ENCODE results near the gene RIC8B.
A peak's percentile ranks its signal among the peaks of the same experiment; 100 is the strongest.

Gene RIC8B

GRCh38 chr12:106758349-106759110 is 16.0 kb upstream of the RIC8B start:
- DNase-seq, result no peak
- no peak for ATAC-seq

DNA sequence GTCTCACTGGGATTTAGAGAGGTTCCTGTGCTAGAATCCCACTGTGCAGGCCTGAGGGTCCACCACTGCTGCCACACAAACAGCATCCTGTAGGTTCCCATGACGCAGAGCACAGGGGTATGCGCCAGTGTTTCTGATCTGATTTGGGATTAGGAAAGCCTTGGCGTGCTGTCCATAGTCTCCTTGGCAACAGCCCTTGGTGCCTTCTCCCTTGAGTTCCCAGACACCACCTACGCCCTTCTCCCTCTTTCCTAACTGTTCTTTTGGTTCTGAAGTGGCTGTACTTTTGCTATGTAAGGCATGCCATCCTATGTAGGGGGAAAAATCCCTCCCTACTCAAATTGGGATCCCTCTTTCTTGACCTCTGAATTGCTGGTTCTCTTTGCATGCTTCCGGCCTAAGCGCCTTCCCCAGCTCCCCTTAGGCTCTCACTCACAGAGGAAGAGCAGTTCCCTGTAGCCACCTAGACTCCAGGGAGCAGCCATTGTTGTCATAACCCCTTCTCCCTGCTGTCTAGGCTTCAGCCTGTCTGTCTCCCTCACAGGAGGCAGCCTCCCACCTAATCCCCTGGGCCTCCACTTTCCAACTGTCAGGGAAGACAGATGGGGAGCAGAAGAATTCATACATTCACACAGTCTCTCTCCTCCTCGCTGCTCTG is 14.8 kb upstream of the RIC8B start:
- ATAC-seq (no peak), DNase-seq (no peak)

- DNase-seq, result no peak
- ATAC-seq, result peak; percentile 61
Observed at GRCh38 chr12:106760184-106760531, 14.3 kb upstream of the RIC8B start.

DNA sequence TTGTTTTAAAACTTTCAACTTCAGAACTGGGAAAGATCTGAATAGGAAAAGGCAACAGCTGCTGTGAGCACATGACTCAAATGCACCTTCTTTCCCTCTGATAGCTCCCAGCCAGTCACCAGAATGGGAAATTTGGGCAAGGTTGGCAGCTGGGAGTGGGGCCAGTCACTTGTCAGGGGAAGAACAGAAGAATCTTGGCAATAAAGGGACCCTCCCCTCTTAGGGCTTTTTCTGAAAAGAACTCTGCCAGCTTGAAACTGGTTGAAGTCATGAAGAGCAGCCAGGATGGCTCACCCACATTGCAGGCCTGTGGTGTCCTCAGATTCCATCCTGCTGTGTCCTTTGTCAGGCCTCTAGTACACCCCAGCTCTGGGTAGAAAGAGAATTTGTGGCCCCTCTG is 10.3 kb upstream of the RIC8B start:
- no peak for DNase-seq
- no peak for ATAC-seq

- no peak for ATAC-seq
Observed at GRCh38 chr12:106764738-106765137, 9.7 kb upstream of the RIC8B start.

GRCh38 chr12:106766393-106766826 is 8.1 kb upstream of the RIC8B start:
- ATAC-seq, result peak; percentile 14
- no peak for DNase-seq

More at GRCh38 chr12:106764738-106765137, 9.7 kb upstream of the RIC8B start:
- no peak for DNase-seq

- DNase-seq (no peak), ATAC-seq (no peak)
Observed at GRCh38 chr12:106767206-106767605, 7.3 kb upstream of the RIC8B start.

GRCh38 chr12:106767954-106768822 is 6.3 kb upstream of the RIC8B start:
- DNase-seq, result no peak
- no peak for ATAC-seq

- DNase-seq (no peak), ATAC-seq (no peak)
Observed at GRCh38 chr12:106769078-106769477, 5.4 kb upstream of the RIC8B start.

GRCh38 chr12:106769546-106769945 is 4.9 kb upstream of the RIC8B start:
- DNase-seq (no peak), ATAC-seq (no peak)

DNA sequence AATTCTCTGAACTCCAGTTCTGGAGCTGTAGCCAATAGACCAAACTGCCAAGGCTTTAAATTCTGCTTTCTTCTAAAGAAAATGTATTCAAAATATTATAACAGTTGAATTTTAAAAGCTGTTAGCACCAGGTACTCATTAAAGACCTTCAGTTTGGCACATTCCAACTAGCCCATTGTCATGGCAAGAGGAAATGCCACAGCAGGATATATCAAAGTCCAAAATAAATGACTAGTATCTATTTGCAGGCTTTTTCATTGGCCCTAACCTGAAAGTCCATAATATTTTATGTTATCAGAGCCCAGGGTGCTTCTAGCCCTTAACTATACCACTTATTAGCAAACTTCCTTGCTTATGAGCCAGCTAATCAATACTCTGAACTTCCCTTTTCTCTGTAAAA is 3.1 kb upstream of the RIC8B start:
- ATAC-seq (no peak), DNase-seq (no peak)

DNA sequence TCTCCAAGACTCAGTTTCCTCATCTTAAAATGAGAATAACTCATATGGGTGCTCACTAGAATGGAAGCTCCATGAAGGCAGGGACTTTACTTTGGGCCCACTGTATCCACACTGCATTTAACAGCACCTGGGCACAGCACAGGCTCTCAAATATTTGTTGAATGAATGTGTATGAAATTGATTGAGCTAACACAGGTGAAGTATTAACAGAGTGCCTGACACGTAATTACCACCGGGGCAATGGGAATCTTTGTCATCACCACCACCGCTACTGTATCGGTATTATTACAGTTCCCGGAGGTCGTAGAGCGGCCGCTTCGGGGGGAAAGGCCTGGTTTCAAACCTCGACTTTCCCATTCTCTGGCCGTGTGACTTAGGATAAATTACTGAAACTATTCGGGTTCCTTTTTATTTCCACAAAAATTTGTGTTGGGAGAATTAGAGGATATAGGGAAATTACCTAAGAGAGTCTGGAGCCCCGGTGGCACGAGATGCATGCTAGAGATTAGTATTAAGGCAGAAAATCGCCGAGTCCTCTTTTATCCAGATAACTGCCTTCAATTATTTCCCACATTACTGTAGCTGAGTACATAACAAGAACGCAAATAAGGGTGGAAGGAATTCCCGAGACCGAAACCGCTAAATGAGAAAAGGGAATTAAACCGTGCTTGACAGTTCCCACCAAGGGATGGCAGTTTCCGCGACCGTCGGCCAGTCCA is 1.0 kb upstream of the RIC8B start:
- ATAC-seq, result no peak
- no peak for DNase-seq

- ATAC-seq (no peak), DNase-seq (peak; percentile 35)
Observed at GRCh38 chr12:106774808-106775524, 484 bp downstream of the RIC8B start.

GRCh38 chr12:106776897-106777296 is 2.4 kb downstream of the RIC8B start:
- DNase-seq (no peak), ATAC-seq (no peak)

- ATAC-seq (no peak), DNase-seq (no peak)
Observed at GRCh38 chr12:106780010-106780631, 5.6 kb downstream of the RIC8B start.

GRCh38 chr12:106782619-106783018 is 8.1 kb downstream of the RIC8B start:
- no peak for ATAC-seq
- DNase-seq, result no peak

- no peak for ATAC-seq
Observed at GRCh38 chr12:106783515-106783914, 9.0 kb downstream of the RIC8B start.

GRCh38 chr12:106790020-106790419 is 15.5 kb downstream of the RIC8B start:
- ATAC-seq, result no peak
- DNase-seq, result no peak

More at GRCh38 chr12:106783515-106783914, 9.0 kb downstream of the RIC8B start:
- no peak for DNase-seq

- no peak for DNase-seq
- no peak for ATAC-seq
Observed at GRCh38 chr12:106791531-106791930, 17.0 kb downstream of the RIC8B start.

- DNase-seq (no peak), ATAC-seq (no peak)
Observed at GRCh38 chr12:106794369-106794768, 19.9 kb downstream of the RIC8B start.

DNA sequence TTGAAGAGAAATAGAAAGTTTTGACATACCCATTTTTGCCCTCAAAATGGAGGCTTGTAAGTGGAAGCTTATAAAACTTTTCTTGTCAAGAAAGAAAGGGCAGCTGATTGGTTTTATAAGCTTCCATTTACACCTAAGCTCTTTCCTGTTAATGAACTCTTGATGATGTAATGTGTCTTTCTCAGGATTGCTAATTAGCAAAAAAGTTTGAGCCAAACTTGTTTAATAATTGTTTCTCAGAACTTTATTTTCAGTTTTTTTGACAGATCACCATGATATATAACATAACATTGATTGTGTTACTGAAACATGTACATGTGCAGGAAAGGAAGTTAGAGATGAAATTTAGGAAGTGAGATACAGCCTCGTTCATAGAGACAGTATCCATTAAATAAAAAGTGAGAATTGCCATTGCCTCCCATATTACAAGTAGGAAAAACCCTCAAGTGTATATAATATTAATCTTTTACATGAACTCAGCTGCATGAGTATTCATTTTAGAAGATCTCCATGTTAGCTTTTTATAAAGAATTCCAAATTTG is 26.8 kb downstream of the RIC8B start:
- ATAC-seq, result no peak
- DNase-seq, result no peak
